CD4-positive, alpha-beta T cell (primary cell): ENCODE data around the gene GPR158. TPM values are rescaled to one million over a fixed set of nuclear protein-coding genes. Genes with fewer than 3 reads are reported as not detected.

ENCODE experiments used
- ATAC-seq: fragments of 200-7000 bp; cut with Tn5 transposase; one replicate; pipeline ENCODE4 v1.10.0; 2022; ENCODE audit warnings: mild to moderate bottlenecking; ENCODE audit not compliant: poor library complexity
- CTCF ChIA-PET: fragments of 350-600 bp; sonication (Branson Sonifier 250); formaldehyde crosslinking; loops from one replicate; lab custom pipeline; 2021; ENCODE audit warnings: antibody characterized with exemption, inconsistent platforms; lab: Charles Lee
- POLR2A ChIA-PET: fragments of 350-600 bp; sonication (Branson Sonifier 250); formaldehyde crosslinking; loops from one replicate; lab custom pipeline; 2021; ENCODE audit warnings: antibody characterized with exemption, inconsistent platforms; lab: Charles Lee
- DNase-seq, 14 experiments: peaks; one replicate each; pipeline ENCODE4 v3.0.0-alpha.2; 2013 to 2020; ENCODE audit warnings: mixed read lengths in 2 of 14
- H3K27ac ChIP-seq, 2 donors: one replicate each; pipeline versions ENCODE4 v1.5.1 to v1.7.0; 2013; ENCODE audit warnings: low read length in 2 of 2, low read depth in 1 of 2, mild to moderate bottlenecking in 1 of 2
- H3K27me3 ChIP-seq, 2 experiments: 1 replicate in 1 of 2; 2 replicates in 1 of 2; pipeline versions ENCODE4 v1.6.1 to v1.7.0; 2013; ENCODE audit warnings: low read length in 2 of 2, control low read depth in 1 of 2, mild to moderate bottlenecking in 1 of 2, moderate library complexity in 1 of 2; ENCODE audit not compliant: insufficient read depth in 2 of 2, control insufficient read depth in 1 of 2
- H3K36me3 ChIP-seq: one replicate; pipeline ENCODE4 v1.6.1; 2013; ENCODE audit warnings: low read length, control low read depth; ENCODE audit not compliant: insufficient read depth
- H3K4me1 ChIP-seq: one replicate; pipeline ENCODE4 v1.6.1; 2013; ENCODE audit warnings: low read length, control low read depth; ENCODE audit not compliant: insufficient read depth
- H3K4me3 ChIP-seq: one replicate; pipeline ENCODE4 v1.5.1; 2013; ENCODE audit warnings: mild to moderate bottlenecking, low read length, moderate library complexity
- H3K9me3 ChIP-seq, 2 experiments: 1 replicate in 1 of 2; 2 replicates in 1 of 2; pipeline versions ENCODE4 v1.6.1 to v1.7.0; 2013; ENCODE audit warnings: low read length in 2 of 2, mild to moderate bottlenecking in 2 of 2, control low read depth in 1 of 2, moderate library complexity in 1 of 2; ENCODE audit not compliant: control insufficient read depth in 1 of 2, insufficient read depth in 1 of 2
- H3K27ac Mint-ChIP-seq: one replicate; pipeline ENCODE4 v1.8.0; 2020; ENCODE audit warnings: mixed read lengths
- H3K27me3 Mint-ChIP-seq: one replicate; pipeline ENCODE4 v1.8.0; 2021; ENCODE audit warnings: mixed read lengths
- H3K36me3 Mint-ChIP-seq: one replicate; pipeline ENCODE4 v1.8.0; 2021; ENCODE audit warnings: low read depth, mixed read lengths
- H3K4me1 Mint-ChIP-seq: one replicate; pipeline ENCODE4 v1.8.0; 2021; ENCODE audit warnings: low read depth, mixed read lengths
- H3K4me3 Mint-ChIP-seq: one replicate; pipeline ENCODE4 v1.8.0; 2020; ENCODE audit warnings: mild to moderate bottlenecking, mixed read lengths
- H3K9me3 Mint-ChIP-seq: one replicate; pipeline ENCODE4 v1.8.0; 2020; ENCODE audit warnings: mixed read lengths
- intact Hi-C, 2 experiments: fragments of 100-400 bp; cut with DNase I in 1 of 2; cut with micrococcal nuclease in 1 of 2; formaldehyde crosslinking; loops; one replicate each; pipeline versions ENCODE4 v1.15.1 to v1.9.0; 2023 to 2025; cut with DNase I, micrococcal nuclease
- total RNA-seq, 174 experiments: library from RNA in 2 of 174; stranded (reverse) in 2 of 174; gene quantifications; one replicate each; pipeline ENCODE4 v1.2.3 and lab custom pipeline; 2021 to 2026
- TF ChIP-seq, protein P1 (sequence below): fragments of 200-600 bp; IDR thresholded peaks from one replicate; pipeline ENCODE4 v1.8.0; 2022; ENCODE audit warnings: antibody characterized with exemption, mild to moderate bottlenecking

GPR158 gene
- total RNA-seq, 2 experiments from 2014 or later, result not detected

DNA sequence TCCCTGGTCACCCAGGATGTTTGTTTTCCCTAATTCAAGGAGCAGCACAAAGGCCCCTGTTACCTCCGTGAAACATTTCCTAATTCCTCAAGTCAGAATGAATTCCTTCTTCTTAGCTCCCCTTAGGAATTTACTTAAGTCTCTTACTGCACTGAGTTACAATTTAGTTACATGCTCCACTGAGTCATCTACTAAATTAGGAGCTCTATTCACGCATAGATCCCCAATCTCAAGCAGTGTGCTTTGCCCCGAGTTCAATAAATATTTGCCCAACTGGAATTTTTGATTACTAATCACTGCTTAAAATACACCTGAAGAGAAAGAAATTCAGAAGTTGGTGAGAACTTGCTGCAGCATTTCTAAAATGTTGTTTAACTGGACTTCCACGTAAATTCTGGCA is 429.8 kb downstream of the GPR158 start:
- intact Hi-C loops, result no loop called here
- Mint-ChIP-seq H3K27me3 (no peaks in the 10 kb centered on the region), H3K9me3 (no peaks in the 10 kb centered on the region), H3K4me3 (no peak overlapping the region), H3K27ac (no peak overlapping the region), H3K4me1 (no peaks in the 10 kb centered on the region), H3K36me3 (no peaks in the 10 kb centered on the region)
- TF ChIP-seq, protein P1, sequence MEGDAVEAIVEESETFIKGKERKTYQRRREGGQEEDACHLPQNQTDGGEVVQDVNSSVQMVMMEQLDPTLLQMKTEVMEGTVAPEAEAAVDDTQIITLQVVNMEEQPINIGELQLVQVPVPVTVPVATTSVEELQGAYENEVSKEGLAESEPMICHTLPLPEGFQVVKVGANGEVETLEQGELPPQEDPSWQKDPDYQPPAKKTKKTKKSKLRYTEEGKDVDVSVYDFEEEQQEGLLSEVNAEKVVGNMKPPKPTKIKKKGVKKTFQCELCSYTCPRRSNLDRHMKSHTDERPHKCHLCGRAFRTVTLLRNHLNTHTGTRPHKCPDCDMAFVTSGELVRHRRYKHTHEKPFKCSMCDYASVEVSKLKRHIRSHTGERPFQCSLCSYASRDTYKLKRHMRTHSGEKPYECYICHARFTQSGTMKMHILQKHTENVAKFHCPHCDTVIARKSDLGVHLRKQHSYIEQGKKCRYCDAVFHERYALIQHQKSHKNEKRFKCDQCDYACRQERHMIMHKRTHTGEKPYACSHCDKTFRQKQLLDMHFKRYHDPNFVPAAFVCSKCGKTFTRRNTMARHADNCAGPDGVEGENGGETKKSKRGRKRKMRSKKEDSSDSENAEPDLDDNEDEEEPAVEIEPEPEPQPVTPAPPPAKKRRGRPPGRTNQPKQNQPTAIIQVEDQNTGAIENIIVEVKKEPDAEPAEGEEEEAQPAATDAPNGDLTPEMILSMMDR, result no peak
- no peaks in the 10 kb centered on the region for H3K36me3 ChIP-seq
- no peak for DNase-seq
- ChIA-PET CTCF (no interaction called here), POLR2A (no interaction called here)
- no peak overlapping the region for H3K4me3 ChIP-seq
- no peak overlapping the region for H3K27ac ChIP-seq
- ATAC-seq, result no peak
- no peaks in the 10 kb centered on the region for H3K9me3 ChIP-seq
- no peaks in the 10 kb centered on the region for H3K27me3 ChIP-seq
- H3K4me1 ChIP-seq, result no peaks in the 10 kb centered on the region

DNA sequence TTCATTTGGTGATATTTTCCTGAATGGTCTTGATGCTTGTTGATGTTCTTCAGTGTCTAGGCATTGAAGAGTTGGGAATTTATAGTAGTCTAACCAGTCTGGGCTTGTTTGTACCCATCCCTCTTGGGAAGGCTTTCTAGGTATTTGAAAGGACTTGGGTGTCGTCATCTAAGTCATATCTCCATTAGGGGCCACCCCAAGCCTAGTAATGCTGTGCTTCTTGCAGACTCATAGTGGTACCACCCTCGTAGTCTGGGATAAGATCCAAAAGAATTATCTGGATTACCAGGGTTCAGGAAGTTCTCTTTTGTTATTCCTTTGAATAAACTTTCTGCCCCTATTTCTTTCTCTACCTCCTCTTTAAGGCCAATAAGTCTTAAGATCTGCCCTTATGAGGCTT is 439.9 kb downstream of the GPR158 start:
- H3K9me3 Mint-ChIP-seq, result peaks cover 11% of the 10 kb centered on the region
- no peak overlapping the region for H3K4me3 Mint-ChIP-seq
- H3K4me1 Mint-ChIP-seq, result no peaks in the 10 kb centered on the region
- TF ChIP-seq, protein P1, result no peak
- no peak overlapping the region for H3K27ac Mint-ChIP-seq
- H3K36me3 Mint-ChIP-seq, result no peaks in the 10 kb centered on the region
- DNase-seq, result no peak
- no peak for ATAC-seq
- ChIA-PET POLR2A (no interaction called here), CTCF (no interaction called here)
- intact Hi-C loops, result no loop called here
- Histone ChIP-seq H3K27me3 (no peaks in the 10 kb centered on the region), H3K27ac (no peak overlapping the region), H3K9me3 (peaks cover 0 to 6% of the 10 kb centered on the region in 2 experiments), H3K4me3 (no peak overlapping the region), H3K36me3 (no peaks in the 10 kb centered on the region), H3K4me1 (no peaks in the 10 kb centered on the region)
- H3K27me3 Mint-ChIP-seq, result no peaks in the 10 kb centered on the region

DNA sequence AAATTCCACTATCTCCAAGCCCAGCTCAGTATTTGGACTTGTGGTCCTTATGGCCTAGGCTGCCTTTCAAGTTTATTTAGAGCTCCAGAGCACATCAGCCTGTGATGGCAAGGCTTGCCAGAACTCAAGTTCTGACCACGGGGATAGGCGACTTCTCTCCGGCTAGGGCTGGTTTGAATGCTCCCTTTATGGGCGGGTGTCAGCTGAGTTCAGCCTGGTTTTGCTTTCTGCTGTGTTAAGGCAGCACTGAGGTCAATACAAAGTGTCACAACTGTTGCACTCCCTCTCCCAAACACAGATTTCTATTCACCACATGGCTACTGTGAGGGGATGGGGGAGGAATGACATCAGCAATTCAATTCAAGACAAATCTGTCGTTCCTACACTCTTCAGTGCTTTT is 441.1 kb downstream of the GPR158 start:
- H3K27me3 Mint-ChIP-seq, result no peaks in the 10 kb centered on the region
- intact Hi-C loops, result no loop called here
- no peaks in the 10 kb centered on the region for H3K27me3 ChIP-seq
- TF ChIP-seq, protein P1, result no peak
- no peaks in the 10 kb centered on the region for H3K4me1 Mint-ChIP-seq
- H3K9me3 Mint-ChIP-seq, result peaks cover 7% of the 10 kb centered on the region
- no peak overlapping the region for H3K4me3 Mint-ChIP-seq
- no peaks in the 10 kb centered on the region for H3K36me3 ChIP-seq
- H3K9me3 ChIP-seq, result peaks cover 0 to 12% of the 10 kb centered on the region in 2 experiments
- no peak overlapping the region for H3K4me3 ChIP-seq
- ChIA-PET CTCF (no interaction called here), POLR2A (no interaction called here)
- ATAC-seq, result no peak
- H3K27ac ChIP-seq, result no peak overlapping the region
- DNase-seq, result no peak
- no peak overlapping the region for H3K27ac Mint-ChIP-seq
- H3K36me3 Mint-ChIP-seq, result no peaks in the 10 kb centered on the region
- no peaks in the 10 kb centered on the region for H3K4me1 ChIP-seq
